Activated T-cell treated with anti-CD3 and anti-CD28 coated beads for 4 hours (primary cell): ENCODE measurements around the gene TMEM101.
"Not testable (repeated sequence)": the region's sequence is repeated elsewhere in the genome, so short reads cannot be mapped to it uniquely, and the experiment has no call there.

Source experiments
- DNase-seq: peaks from one replicate; pipeline ENCODE4 v3.0.0-alpha.2; 2020

Gene TMEM101

GRCh38 chr17:44014437-44015172, at the start of gene TMEM101:
TMEM101 (minus strand) TSS chr17:44014963; CDS start chr17:44014952, 11 bp downstream.
- DNase-seq, result peak; percentile 81

GRCh38 chr17:44063704-44064639, 49.2 kb upstream of the TMEM101 start:
- DNase-seq, result no peak

GRCh38 chr17:44062871-44063270, 48.1 kb upstream of the TMEM101 start:
- DNase-seq, result no peak

- DNase-seq, result no peak
Measured at GRCh38 chr17:44061446-44061845, 46.7 kb upstream of the TMEM101 start.

GRCh38 chr17:44059101-44059892, 44.5 kb upstream of the TMEM101 start:
- DNase-seq, result no peak

GRCh38 chr17:44053125-44053872, 38.5 kb upstream of the TMEM101 start:
- no peak for DNase-seq

- DNase-seq, result no peak
Measured at GRCh38 chr17:44049294-44050060, 34.7 kb upstream of the TMEM101 start.

GRCh38 chr17:44046893-44047292, 32.1 kb upstream of the TMEM101 start:
- not testable (repeated sequence) for DNase-seq

- no peak for DNase-seq
Measured at GRCh38 chr17:44045486-44045885, 30.7 kb upstream of the TMEM101 start.

GRCh38 chr17:44044071-44044470, 29.3 kb upstream of the TMEM101 start:
- no peak for DNase-seq

GRCh38 chr17:44043272-44043696, 28.5 kb upstream of the TMEM101 start:
- no peak for DNase-seq

GRCh38 chr17:44039829-44040635, 25.3 kb upstream of the TMEM101 start:
- DNase-seq, result no peak

- no peak for DNase-seq
Measured at GRCh38 chr17:44038604-44039011, 23.8 kb upstream of the TMEM101 start.

- no peak for DNase-seq
Measured at GRCh38 chr17:44037471-44037870, 22.7 kb upstream of the TMEM101 start.

GRCh38 chr17:44034688-44035087, 19.9 kb upstream of the TMEM101 start:
- DNase-seq, result not testable (repeated sequence)

- DNase-seq, result no peak
Measured at GRCh38 chr17:44033861-44034408, 19.2 kb upstream of the TMEM101 start.

- no peak for DNase-seq
Measured at GRCh38 chr17:44030482-44030881, 15.7 kb upstream of the TMEM101 start.

GRCh38 chr17:44029736-44030135, 15.0 kb upstream of the TMEM101 start:
- no peak for DNase-seq

- no peak for DNase-seq
Measured at GRCh38 chr17:44024853-44025252, 10.1 kb upstream of the TMEM101 start.

GRCh38 chr17:44024271-44024663, 9.5 kb upstream of the TMEM101 start:
- DNase-seq, result no peak
